Dedifferentiated amniotic fluid mesenchymal stem cell (primary cell): Measurements from ENCODE around the gene CCDC88C.
"Not testable (repeated sequence)": the region's sequence is repeated elsewhere in the genome, so short reads cannot be mapped to it uniquely, and the experiment has no call there.

Experiments used
- DNase-seq: peaks from one replicate; pipeline ENCODE4 v3.0.0-alpha.2; 2016; ENCODE audit errors: extremely low spot score

Gene CCDC88C

DNA sequence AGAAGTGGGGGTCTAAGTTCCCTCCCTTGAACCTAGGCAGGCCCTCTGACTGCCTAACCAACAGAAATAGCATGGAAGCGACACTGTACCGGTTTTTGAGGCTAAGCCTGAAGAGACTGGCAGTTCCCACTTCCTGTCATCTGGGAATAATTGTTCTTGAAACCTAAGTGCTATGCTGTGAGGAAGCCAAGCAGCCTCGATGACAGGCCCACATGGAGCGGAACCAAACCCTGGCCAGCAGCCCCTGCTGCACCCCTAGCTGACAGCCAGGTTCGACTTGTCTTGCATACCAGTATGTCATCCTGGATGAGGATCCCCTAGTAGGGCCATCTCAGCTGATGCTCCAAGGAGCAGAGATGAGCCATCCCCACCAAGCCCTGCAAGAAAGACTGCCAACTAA lies 166.7 kb downstream of the CCDC88C start:
- DNase-seq = no peak

- no peak for DNase-seq
These were observed 167.6 kb downstream of the CCDC88C start for GRCh38 chr14:91249841-91250616.

DNA sequence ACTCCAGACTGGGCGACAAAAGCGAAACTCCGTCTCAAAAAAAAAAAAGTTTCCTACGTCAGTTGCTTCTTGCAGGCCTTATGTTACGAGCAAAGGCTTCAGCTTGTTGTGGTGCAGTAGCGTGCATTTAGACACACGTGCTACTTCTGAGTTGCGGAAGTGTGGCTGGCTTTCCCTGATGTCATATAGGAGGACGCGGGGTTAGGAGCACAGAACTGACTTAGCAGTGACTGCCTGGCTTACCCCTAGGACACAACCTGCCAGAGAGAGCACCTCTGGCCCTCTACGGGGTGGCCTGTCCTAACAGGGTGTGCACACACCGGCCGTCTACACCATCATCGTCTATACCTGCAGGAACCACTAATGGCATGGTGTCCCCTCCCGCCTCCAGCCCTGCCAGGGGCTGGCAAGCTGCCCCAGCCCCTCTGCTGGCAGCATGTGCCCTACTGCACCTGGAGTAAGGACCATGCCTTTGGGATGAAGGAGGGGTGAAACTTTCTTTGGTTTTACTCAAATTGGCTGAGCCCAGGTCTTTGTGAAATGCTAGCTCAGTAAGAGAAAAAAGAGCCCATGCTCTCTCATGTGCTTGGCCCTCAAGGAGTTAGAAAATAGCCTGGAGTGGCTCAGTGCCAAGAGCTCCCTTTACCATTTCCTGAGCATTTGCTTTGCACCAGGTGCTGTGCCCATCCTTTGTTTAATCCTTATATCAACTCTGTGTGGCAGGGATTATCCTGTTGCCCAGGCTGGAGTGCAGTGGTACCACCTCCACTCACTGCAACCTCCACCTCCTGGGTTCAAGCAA lies 171.4 kb downstream of the CCDC88C start:
- no peak for DNase-seq

DNA sequence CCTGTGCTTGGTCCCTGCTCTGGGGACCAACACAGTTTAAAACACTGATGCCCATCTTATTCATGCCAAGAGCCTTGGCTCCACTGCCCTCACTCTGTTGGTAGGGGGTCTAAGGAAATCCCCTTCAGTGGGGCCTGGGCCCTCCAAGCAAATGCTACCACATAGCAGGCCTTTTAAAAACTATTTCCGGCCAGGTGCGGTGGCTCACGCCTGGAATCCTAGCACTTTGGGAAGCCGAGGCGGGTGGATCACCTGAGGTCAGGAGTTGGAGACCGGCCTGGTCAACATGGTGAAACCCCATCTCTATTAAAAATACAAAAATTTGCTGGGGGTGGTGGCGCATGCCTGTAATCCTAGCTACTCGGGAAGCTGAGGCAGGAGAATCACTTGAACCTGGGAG lies 172.0 kb downstream of the CCDC88C start:
- not testable (repeated sequence) for DNase-seq

- DNase-seq = no peak
These were observed 172.6 kb downstream of the CCDC88C start for GRCh38 chr14:91245029-91245428.

- peak; percentile 34 for DNase-seq
These were observed 173.1 kb downstream of the CCDC88C start, which contains the start of gene GPR68 for GRCh38 chr14:91244501-91244901. Gene GPR68 (minus strand): TSS chr14:91244704. CDS start chr14:91235050, 9,654 bp downstream.

GRCh38 chr14:91243074-91243471 lies 174.5 kb downstream of the CCDC88C start:
- DNase-seq = no peak

GRCh38 chr14:91242635-91243034 lies 175.0 kb downstream of the CCDC88C start:
- DNase-seq = no peak

- no peak for DNase-seq
These were observed 175.8 kb downstream of the CCDC88C start for GRCh38 chr14:91241863-91242262.

GRCh38 chr14:91238661-91239060 lies 179.0 kb downstream of the CCDC88C start:
- DNase-seq = no peak

- DNase-seq = no peak
These were observed 179.5 kb downstream of the CCDC88C start for GRCh38 chr14:91238085-91238484.

GRCh38 chr14:91237219-91237618 lies 180.4 kb downstream of the CCDC88C start:
- peak; percentile 20 for DNase-seq

DNA sequence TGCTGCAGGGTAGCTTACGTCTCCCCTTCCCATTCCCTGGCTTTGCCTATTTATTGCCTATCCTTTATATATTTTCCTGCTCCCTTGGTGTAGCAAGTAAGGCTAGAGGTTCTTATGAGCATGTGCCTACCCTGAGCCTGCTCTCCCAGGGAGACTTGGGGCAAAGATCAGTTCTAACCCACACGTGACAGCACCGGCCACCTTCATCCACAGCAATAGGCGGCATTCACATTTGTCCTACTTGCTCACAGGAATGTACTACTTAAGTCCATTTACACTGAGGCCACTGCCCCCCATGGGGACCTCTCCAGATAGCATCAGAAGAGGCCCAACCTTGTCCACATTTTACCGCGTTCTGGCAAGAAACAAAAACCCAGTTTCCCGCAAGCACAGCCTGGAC lies 181.8 kb downstream of the CCDC88C start:
- DNase-seq = no peak

GRCh38 chr14:91234791-91235114 lies 182.9 kb downstream of the CCDC88C start:
- DNase-seq = no peak

DNA sequence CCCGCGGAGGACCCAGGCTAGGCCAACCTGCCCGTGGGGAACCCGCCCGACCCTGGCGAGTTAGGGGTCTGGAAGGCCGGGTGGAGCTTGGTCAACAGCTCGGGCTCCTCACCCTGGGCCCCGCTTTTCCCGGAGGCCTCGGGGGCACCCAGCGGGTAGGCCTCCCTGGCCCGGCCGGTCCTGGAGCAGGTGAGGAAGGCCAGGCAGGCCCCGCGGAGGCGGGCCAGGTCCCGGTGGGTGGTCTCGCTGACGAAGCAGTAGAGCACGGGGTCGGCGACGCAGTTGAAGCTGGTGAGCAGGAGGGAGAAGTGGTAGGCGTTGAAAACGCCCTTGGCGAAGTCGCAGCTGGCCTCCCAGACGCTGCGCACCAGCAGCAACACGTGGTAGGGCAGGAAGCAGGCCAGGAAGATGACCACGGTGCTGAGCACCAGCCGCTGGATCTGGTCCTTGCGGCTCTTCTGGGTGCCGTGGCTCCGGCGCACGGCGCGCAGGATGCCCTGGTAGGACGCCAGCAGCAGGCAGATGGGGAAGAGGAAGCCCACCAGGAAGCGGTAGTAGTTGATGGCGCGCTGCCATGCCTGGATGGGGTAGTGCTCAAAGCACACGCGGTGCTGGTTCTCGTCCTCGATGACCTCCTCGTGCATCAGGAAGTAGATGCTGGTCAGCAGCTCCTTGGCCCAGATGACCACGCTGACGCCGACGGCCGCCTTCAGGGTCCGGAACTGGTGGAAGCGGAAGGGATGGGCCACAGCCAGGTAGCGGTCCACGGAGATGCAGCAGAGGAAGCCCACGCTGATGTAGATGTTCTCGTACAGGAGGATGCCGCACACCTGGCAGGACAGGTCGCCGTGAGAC lies 183.5 kb downstream of the CCDC88C start:
- DNase-seq = no peak

DNA sequence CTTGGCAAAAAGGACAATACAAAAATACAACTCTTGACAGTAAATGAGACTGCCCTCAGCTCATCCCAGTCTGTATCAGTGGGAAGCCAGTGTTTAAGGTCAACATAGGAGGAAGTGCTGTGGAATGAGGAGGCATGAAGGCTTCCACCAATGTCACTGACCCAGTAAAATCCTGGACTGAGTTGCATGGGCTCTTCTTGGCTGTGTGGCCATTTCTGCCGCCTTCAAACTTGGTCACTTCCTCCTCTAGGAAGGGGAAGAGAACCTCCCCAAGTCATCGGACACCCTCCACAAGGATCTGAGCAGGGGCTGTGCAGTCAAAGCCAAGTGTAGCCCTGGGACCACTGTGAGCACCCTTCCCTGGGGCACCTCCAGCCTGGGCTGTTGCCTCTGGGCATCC lies 185.0 kb downstream of the CCDC88C start:
- no peak for DNase-seq

DNA sequence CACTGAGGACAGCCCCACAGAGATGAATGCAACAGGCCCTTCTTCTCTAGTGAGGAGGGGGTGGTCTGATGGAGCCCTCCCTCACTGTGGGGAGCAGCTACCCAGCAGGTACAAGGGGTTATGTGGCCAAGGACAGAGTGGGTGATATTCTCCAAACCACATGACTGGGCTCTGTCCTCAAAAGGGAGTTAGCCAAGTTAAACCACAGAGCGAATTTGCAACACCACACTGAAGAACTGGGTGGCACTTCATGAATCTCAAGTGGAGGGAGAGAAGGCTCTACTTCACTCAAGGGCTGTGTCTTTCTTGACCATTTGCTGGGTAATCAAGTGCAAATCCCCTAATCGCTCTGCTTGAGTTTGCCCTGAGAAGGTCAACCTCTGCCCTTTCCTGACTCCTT lies 185.6 kb downstream of the CCDC88C start:
- no peak for DNase-seq

- DNase-seq = no peak
These were observed 186.2 kb downstream of the CCDC88C start for GRCh38 chr14:91231446-91231845.

- no peak for DNase-seq
These were observed 187.1 kb downstream of the CCDC88C start for GRCh38 chr14:91230397-91231035.

GRCh38 chr14:91229743-91230200 lies 187.8 kb downstream of the CCDC88C start:
- DNase-seq = no peak

- DNase-seq = no peak
These were observed 188.6 kb downstream of the CCDC88C start for GRCh38 chr14:91229005-91229382.
